Astrocyte of the spinal cord (primary cell): Measurements from ENCODE around the gene GCSAML.

Source experiments
- DNase-seq: peaks from one replicate; pipeline ENCODE4 v3.0.0; 2011; ENCODE audit warnings: low read depth, low spot score
- H3K4me3 ChIP-seq: 2 replicates; pipeline ENCODE4 v1.5.1; 2011; ENCODE audit warnings: low read depth, mild to moderate bottlenecking, low read length, moderate library complexity
- in situ Hi-C: cut with HindIII; loops from 2 replicates; pipeline ENCODE4 v1.10.0; 2017; ENCODE audit warnings: low sequenced_read_pairs
- TF ChIP-seq, protein P1 (sequence below): IDR thresholded peaks from 2 replicates; pipeline ENCODE4 v1.5.1; 2012; ENCODE audit warnings: low read depth, mild to moderate bottlenecking, low read length, inconsistent platforms

GCSAML gene

DNA sequence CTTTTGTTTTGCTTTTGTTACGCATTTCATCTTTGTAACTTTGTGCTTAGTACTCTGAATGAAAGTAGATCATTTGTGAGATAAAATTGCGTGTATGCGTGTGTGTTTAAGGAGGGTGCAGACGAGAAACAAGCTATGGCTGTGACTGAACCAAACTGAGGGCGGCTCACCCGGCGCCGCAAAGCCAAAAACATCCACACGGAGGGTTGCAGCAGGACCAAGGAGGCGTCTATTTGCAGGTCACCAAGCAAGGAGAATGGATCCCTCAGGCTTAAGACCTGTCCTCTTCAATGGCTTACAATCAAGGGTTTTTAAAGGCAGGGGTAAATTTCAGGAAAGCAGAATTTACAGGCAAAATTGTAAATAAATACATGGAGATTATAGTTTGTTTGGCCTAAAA is 12.8 kb downstream of the GCSAML start:
- H3K4me3 ChIP-seq, result no peak overlapping the region
- in situ Hi-C loops, result no loop called here
- no peak for DNase-seq
- TF ChIP-seq, protein P1, sequence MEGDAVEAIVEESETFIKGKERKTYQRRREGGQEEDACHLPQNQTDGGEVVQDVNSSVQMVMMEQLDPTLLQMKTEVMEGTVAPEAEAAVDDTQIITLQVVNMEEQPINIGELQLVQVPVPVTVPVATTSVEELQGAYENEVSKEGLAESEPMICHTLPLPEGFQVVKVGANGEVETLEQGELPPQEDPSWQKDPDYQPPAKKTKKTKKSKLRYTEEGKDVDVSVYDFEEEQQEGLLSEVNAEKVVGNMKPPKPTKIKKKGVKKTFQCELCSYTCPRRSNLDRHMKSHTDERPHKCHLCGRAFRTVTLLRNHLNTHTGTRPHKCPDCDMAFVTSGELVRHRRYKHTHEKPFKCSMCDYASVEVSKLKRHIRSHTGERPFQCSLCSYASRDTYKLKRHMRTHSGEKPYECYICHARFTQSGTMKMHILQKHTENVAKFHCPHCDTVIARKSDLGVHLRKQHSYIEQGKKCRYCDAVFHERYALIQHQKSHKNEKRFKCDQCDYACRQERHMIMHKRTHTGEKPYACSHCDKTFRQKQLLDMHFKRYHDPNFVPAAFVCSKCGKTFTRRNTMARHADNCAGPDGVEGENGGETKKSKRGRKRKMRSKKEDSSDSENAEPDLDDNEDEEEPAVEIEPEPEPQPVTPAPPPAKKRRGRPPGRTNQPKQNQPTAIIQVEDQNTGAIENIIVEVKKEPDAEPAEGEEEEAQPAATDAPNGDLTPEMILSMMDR, result no peak

DNA sequence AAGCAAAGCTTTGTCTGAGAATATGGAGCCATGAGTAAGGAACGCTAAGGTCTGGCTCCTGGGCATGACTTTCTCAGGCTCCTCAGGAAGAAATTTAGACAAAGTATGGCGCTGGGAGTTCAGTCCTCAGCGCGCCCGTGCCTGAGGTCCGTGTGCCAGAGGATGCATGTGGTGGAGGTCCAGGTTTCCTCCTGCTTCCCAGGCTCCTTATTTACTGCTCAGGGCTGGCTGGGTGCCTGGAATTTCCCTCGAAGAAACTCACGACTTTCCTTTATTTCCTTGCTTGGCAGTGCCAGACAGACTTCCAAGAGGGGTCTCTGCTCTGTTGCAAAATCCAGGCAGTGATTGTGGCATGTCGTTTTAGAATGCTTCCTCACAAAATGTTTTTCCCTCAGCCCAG is 13.3 kb downstream of the GCSAML start:
- in situ Hi-C loops, result no loop called here
- TF ChIP-seq, protein P1, result no peak
- no peak for DNase-seq
- no peak overlapping the region for H3K4me3 ChIP-seq

DNA sequence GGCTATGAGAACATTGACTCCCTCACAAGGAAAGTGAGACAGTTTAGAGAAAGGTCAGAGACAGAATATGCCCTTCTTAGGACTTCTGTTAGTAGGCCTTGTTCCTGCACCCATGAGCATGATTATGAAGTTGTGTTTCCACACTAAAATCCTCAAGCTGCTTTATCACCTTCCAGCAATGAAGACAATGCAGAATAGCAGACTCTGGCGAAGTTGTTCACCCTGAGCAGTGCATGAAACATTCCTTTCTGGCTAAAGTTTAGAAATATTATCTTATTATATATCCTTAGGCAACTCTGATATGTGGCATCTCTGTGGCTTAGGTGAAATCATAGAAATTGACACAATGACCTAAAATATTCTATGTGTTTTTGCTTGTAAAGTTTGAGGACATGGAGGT is 25.3 kb downstream of the GCSAML start:
- H3K4me3 ChIP-seq, result no peak overlapping the region
- in situ Hi-C loops, result no loop called here
- no peak for DNase-seq
- TF ChIP-seq, protein P1, result no peak

DNA sequence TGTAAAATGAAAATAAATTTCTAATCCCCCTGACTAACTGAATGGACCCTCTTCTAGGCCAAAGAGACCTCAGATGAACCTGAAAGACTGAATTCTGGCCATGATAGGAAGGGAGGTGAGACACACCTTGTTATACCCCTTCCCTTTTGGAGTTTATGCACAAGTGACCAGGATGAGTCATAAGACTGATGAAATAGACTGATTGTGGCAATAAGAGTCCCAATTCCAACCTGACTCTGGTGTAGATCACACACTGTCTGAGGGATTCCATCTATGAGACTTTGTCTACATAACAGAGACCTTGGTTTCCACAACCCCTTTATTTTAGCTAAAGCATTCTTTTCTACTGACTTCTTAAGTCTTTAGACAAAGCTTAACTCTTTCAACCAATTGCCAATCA is 25.7 kb downstream of the GCSAML start:
- in situ Hi-C loops, result no loop called here
- TF ChIP-seq, protein P1, result no peak
- no peak for DNase-seq
- no peak overlapping the region for H3K4me3 ChIP-seq

DNA sequence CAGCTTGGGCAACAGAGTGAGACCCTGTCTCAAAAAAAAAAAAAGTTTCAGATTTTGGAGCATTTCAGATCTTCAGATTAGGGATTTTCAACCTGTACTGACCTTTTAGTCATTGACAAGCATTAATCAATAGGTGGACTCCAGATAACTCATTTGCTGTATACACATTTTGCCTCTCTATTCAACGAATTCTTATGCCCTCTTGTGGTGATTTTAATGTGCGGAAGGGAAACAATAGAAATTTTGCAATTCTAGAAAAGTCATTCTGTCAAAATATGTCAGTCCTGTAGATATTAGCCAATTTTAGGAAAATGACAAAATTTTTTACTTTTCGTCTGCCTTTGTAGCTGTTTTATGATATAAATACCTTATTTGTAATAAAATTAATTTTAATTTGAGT is 27.6 kb downstream of the GCSAML start:
- no peak overlapping the region for H3K4me3 ChIP-seq
- TF ChIP-seq, protein P1, result peak; percentile 15
- no peak for DNase-seq
- in situ Hi-C loops, result no loop called here

DNA sequence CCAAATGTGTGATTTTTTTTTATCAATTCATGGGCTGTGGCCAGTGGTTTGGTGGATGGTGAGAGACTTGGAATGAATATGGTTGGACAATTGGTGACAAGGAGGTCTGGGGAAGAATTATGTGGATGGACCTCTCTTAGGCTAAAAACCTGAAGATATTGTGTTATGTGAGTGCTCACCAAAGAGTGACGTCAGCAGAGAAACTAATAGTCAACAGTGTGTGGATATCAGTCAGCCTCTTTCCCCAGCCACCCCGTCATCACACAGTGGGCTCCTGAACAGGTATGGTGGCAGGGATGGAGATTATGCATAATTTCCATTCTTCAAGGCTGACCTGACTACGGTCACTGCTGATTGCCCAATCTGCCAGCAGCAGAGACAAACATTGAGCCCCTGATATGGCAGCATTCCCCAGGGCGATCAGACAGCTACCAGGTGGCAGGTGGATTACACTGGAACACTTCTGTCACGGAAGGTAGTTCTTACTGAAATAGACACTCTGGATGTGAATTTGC is 30.1 kb downstream of the GCSAML start:
- TF ChIP-seq, protein P1, result no peak
- DNase-seq, result no peak
- in situ Hi-C loops, result no loop called here
- no peak overlapping the region for H3K4me3 ChIP-seq

DNA sequence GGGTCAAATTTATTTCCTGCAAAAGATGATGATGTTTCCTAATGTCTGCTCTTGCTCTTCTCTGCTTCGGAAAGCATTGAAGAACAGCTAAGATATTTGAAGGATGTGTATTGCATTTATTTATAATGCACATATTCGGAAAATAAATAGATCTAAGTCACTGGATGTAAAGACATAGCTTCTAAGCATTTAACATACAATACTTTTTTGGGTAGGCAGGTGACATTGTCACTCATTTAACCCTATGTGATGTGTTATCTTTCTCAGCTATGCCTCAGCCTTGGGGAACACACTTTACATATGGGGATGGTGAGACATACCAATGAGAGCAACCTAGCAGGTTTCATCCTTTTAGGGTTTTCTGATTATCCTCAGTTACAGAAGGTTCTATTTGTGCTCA is 39.1 kb downstream of the GCSAML start, which contains the start of gene OR2G2:
Gene OR2G2 (plus strand): TSS at position 301 of the 400 bp plus-strand sequence. CDS start 0 bp downstream, at position 301.
- DNase-seq, result no peak
- in situ Hi-C loops, result no loop called here
- TF ChIP-seq, protein P1, result no peak
- H3K4me3 ChIP-seq, result no peak within 1 kb of the TSS
